Measurements from ENCODE around the gene ANAPC16.
"Not testable (repeated sequence)": the region's sequence is repeated elsewhere in the genome, so short reads cannot be mapped to it uniquely, and the experiment has no call there.

The ANAPC16 gene

GRCh38 chr10:72218325-72218724, 2.5 kb downstream of the ANAPC16 start:
- peak; percentile 41 for DNase-seq

GRCh38 chr10:72218726-72219125, 2.9 kb downstream of the ANAPC16 start:
- no peak for DNase-seq

- DNase-seq = peak; percentile 55
Observed at GRCh38 chr10:72219235-72219814, 3.5 kb downstream of the ANAPC16 start.

- DNase-seq = no peak
Observed at GRCh38 chr10:72220637-72221036, 4.8 kb downstream of the ANAPC16 start.

- DNase-seq = no peak
Observed at GRCh38 chr10:72221278-72221677, 5.5 kb downstream of the ANAPC16 start.

GRCh38 chr10:72223743-72224101, 7.9 kb downstream of the ANAPC16 start:
- DNase-seq = peak; percentile 91

- not testable (repeated sequence) for DNase-seq
Observed at GRCh38 chr10:72224191-72224590, 8.4 kb downstream of the ANAPC16 start.

- DNase-seq = no peak
Observed at GRCh38 chr10:72226418-72227027, 10.7 kb downstream of the ANAPC16 start.

GRCh38 chr10:72227826-72228225, 12.0 kb downstream of the ANAPC16 start:
- DNase-seq = no peak

- no peak for DNase-seq
Observed at GRCh38 chr10:72228318-72228751, 12.5 kb downstream of the ANAPC16 start.

GRCh38 chr10:72229261-72230251, 13.7 kb downstream of the ANAPC16 start:
- peak; percentile 64 for DNase-seq

- DNase-seq = no peak
Observed at GRCh38 chr10:72233621-72234020, 17.8 kb downstream of the ANAPC16 start.

GRCh38 chr10:72234560-72235095, 18.8 kb downstream of the ANAPC16 start:
- DNase-seq = no peak

- DNase-seq = no peak
Observed at GRCh38 chr10:72235544-72236279, 19.9 kb downstream of the ANAPC16 start.

- DNase-seq = no peak
Observed at GRCh38 chr10:72238392-72239175, 22.8 kb downstream of the ANAPC16 start.

GRCh38 chr10:72239409-72239808, 23.6 kb downstream of the ANAPC16 start:
- DNase-seq = peak; percentile 57

- no peak for DNase-seq
Observed at GRCh38 chr10:72240371-72240770, 24.6 kb downstream of the ANAPC16 start.

- DNase-seq = no peak
Observed at GRCh38 chr10:72241691-72242252, 26.0 kb downstream of the ANAPC16 start.

GRCh38 chr10:72242675-72243074, 26.9 kb downstream of the ANAPC16 start:
- peak; percentile 67 for DNase-seq

GRCh38 chr10:72243822-72244437, 28.1 kb downstream of the ANAPC16 start:
- DNase-seq = no peak

GRCh38 chr10:72244573-72245038, 28.8 kb downstream of the ANAPC16 start:
- no peak for DNase-seq
